OCI-LY7 (cell line): ENCODE measurements around the gene MAN1B1. TPM values are rescaled to one million over a fixed set of nuclear protein-coding genes. Genes with fewer than 3 reads are reported as not detected.

ENCODE experiments used
- BruUV-seq: library from RNA; stranded (reverse); fragments of 400-500 nt; replicated peaks from 2 replicates; lab custom pipeline; 2021; lab: Mats Ljungman, UMichigan
- CTCF ChIA-PET: fragments of 300-600 bp; sonication (Branson Sonifier 250); formaldehyde crosslinking; loops from one replicate; lab custom pipeline; 2022; ENCODE audit warnings: antibody characterized with exemption; ENCODE audit not compliant: unreplicated experiment; lab: Charles Lee
- POLR2A ChIA-PET: fragments of 300-600 bp; sonication (Branson Sonifier 250); formaldehyde crosslinking; loops from one replicate; lab custom pipeline; 2022; ENCODE audit warnings: antibody characterized with exemption; lab: Charles Lee
- DNase-seq: peaks from one replicate; pipeline ENCODE4 v3.0.0-alpha.2; 2015; ENCODE audit warnings: low spot score
- H2AFZ ChIP-seq: fragments of 200-600 bp; sonication (generic), shearing (Covaris generic); 2 replicates; pipeline ENCODE4 v1.6.1; 2014; ENCODE audit warnings: mild to moderate bottlenecking, antibody characterized with exemption, low read length, moderate library complexity
- H3K27ac ChIP-seq: fragments of 200-600 bp; sonication (generic); 2 replicates; pipeline ENCODE4 v1.5.1; 2014; ENCODE audit warnings: mixed run types, low read depth, mild to moderate bottlenecking, moderate library complexity, low read length, inconsistent platforms; ENCODE audit not compliant: poor library complexity, severe bottlenecking
- H3K36me3 ChIP-seq: fragments of 200-600 bp; sonication (generic); 2 replicates; pipeline ENCODE4 v1.6.1; 2014; ENCODE audit warnings: mild to moderate bottlenecking, antibody characterized with exemption, low read length, moderate library complexity, mixed read lengths; ENCODE audit not compliant: insufficient read depth
- H3K4me1 ChIP-seq: fragments of 200-600 bp; sonication (generic); 2 replicates; pipeline ENCODE4 v1.5.1; 2014; ENCODE audit warnings: mild to moderate bottlenecking, low read length; ENCODE audit not compliant: insufficient read depth, poor library complexity, severe bottlenecking
- H3K4me2 ChIP-seq: fragments of 200-600 bp; sonication (generic); 2 replicates; pipeline ENCODE4 v1.6.1; 2014; ENCODE audit warnings: mild to moderate bottlenecking, low read length
- H3K4me3 ChIP-seq: fragments of 200-600 bp; sonication (generic); 2 replicates; pipeline ENCODE4 v1.5.1; 2014; ENCODE audit warnings: mild to moderate bottlenecking, low read depth, low read length; ENCODE audit not compliant: poor library complexity, severe bottlenecking
- H3K79me2 ChIP-seq: fragments of 200-600 bp; sonication (generic); 2 replicates; pipeline ENCODE4 v1.6.1; 2016; ENCODE audit warnings: low read depth, mild to moderate bottlenecking, low read length, moderate library complexity, mixed read lengths; ENCODE audit not compliant: insufficient read depth
- H3K9me2 ChIP-seq: fragments of 200-600 bp; sonication (generic); 2 replicates; pipeline ENCODE4 v1.6.1; 2016; ENCODE audit warnings: mild to moderate bottlenecking, low read length, mixed read lengths; ENCODE audit not compliant: insufficient read depth
- H3K9me3 ChIP-seq: fragments of 200-600 bp; sonication (generic); 2 replicates; pipeline ENCODE4 v1.6.1; 2014; ENCODE audit warnings: mild to moderate bottlenecking, mixed run types, low read length, mixed read lengths
- H4K20me1 ChIP-seq: fragments of 200-600 bp; sonication (generic); 2 replicates; pipeline ENCODE4 v1.6.1; 2014; ENCODE audit warnings: mild to moderate bottlenecking, antibody characterized with exemption, low read length, moderate library complexity, mixed read lengths; ENCODE audit not compliant: insufficient read depth
- CTCF ChIP-seq: fragments of 200-600 bp; sonication (generic); conservative IDR thresholded peaks from 2 replicates; pipeline ENCODE4 v1.5.1; 2014; ENCODE audit warnings: mild to moderate bottlenecking, antibody characterized with exemption, low read length, moderate library complexity, mixed read lengths
- EZH2phosphoT487 ChIP-seq: fragments of 200-600 bp; sonication (generic); IDR thresholded peaks from 2 replicates; pipeline ENCODE4 v1.6.1; 2018; ENCODE audit warnings: low read depth, borderline replicate concordance, mild to moderate bottlenecking, mixed run types, antibody characterized with exemption, low read length, moderate library complexity, mixed read lengths
- intact Hi-C: fragments of 100-400 bp; cut with micrococcal nuclease; formaldehyde crosslinking; loops from one replicate; pipeline ENCODE4 v1.10.0; 2022; ENCODE audit not compliant: unreplicated experiment
- total RNA-seq, 2 experiments: library from RNA; depleted of rRNA in 1 of 2; stranded (reverse); fragments of >200 nt in 1 of 2; shearing (Covaris generic) in 1 of 2; gene quantifications; 2 replicates each; pipeline ENCODE4 v1.2.3, GENCODE V29; 2014 to 2022

The MAN1B1 gene
- total RNA-seq, 2 experiments from 2014 or later: 32.7 to 43.4 TPM

GRCh38 chr9:137040568-137040967 is 46.2 kb upstream of the MAN1B1 start:
- DNase-seq: no peak
- TF ChIP-seq EZH2phosphoT487: no peak
- TF ChIP-seq CTCF: no peak
- Histone ChIP-seq H3K4me2 (no peak overlapping the region), H3K9me3 (no peaks in the 10 kb centered on the region), H3K4me1 (no peaks in the 10 kb centered on the region), H3K36me3 (no peaks in the 10 kb centered on the region), H3K79me2 (no peaks in the 10 kb centered on the region), H2AFZ (no peak overlapping the region), H3K4me3 (no peak overlapping the region), H3K27ac (no peak overlapping the region), H4K20me1 (0 out of 2 replicates have a peak, but pooled peaks cover 3% of the 10 kb centered on the region), H3K9me2 (no peaks in the 10 kb centered on the region)
- ChIA-PET POLR2A (no interaction called here), CTCF (no interaction called here)
- intact Hi-C loops: no loop called here
- BruUV-seq: no TSS peak

GRCh38 chr9:137041124-137041523 is 45.7 kb upstream of the MAN1B1 start:
- CTCF ChIA-PET: no interaction called here
- BruUV-seq: no TSS peak
- no peak overlapping the region for H3K4me2 ChIP-seq

More at GRCh38 chr9:137041124-137041523, 45.7 kb upstream of the MAN1B1 start:
- no peaks in the 10 kb centered on the region for H3K79me2 ChIP-seq
- H4K20me1 ChIP-seq: 0 out of 2 replicates have a peak, but pooled peaks cover 3% of the 10 kb centered on the region
- no peaks in the 10 kb centered on the region for H3K9me3 ChIP-seq
- H3K9me2 ChIP-seq: no peaks in the 10 kb centered on the region
- TF ChIP-seq EZH2phosphoT487 (no peak), CTCF (no peak)
- POLR2A ChIA-PET: no interaction called here
- no peaks in the 10 kb centered on the region for H3K36me3 ChIP-seq
- H2AFZ ChIP-seq: no peak overlapping the region
- intact Hi-C loops: no loop called here
- no peak overlapping the region for H3K27ac ChIP-seq
- no peak for DNase-seq
- peaks cover under 1% of the 10 kb centered on the region for H3K4me1 ChIP-seq
- no peak overlapping the region for H3K4me3 ChIP-seq
